Chondrocyte (in vitro differentiated cells): ENCODE measurements around the gene CXorf38. TPM values are rescaled to one million over a fixed set of nuclear protein-coding genes. Genes with fewer than 3 reads are reported as not detected.

Source experiments
- DNase-seq: peaks from one replicate; pipeline ENCODE4 v3.0.0; 2021; ENCODE audit warnings: mixed read lengths, low spot score
- H3K27ac Mint-ChIP-seq: one replicate; pipeline ENCODE4 v1.8.0; 2021; ENCODE audit warnings: mild to moderate bottlenecking, moderate library complexity, mixed read lengths; ENCODE audit not compliant: unreplicated experiment
- H3K27me3 Mint-ChIP-seq: 2 replicates; pipeline ENCODE4 v1.8.0; 2021; ENCODE audit warnings: low read depth, mixed read lengths
- H3K36me3 Mint-ChIP-seq: 2 replicates; pipeline ENCODE4 v1.8.0; 2021; ENCODE audit warnings: low read depth, mixed read lengths
- H3K4me1 Mint-ChIP-seq: 2 replicates; pipeline ENCODE4 v1.8.0; 2021; ENCODE audit warnings: low read depth, mild to moderate bottlenecking, mixed read lengths
- H3K4me3 Mint-ChIP-seq: one replicate; pipeline ENCODE4 v1.8.0; 2021; ENCODE audit warnings: mild to moderate bottlenecking, moderate library complexity, mixed read lengths; ENCODE audit not compliant: unreplicated experiment
- H3K9me3 Mint-ChIP-seq: 2 replicates; pipeline ENCODE4 v1.8.0; 2021; ENCODE audit warnings: low read depth, mixed read lengths
- CTCF ChIP-seq: fragments of 200-600 bp; sonication (generic); IDR thresholded peaks from 2 replicates; pipeline ENCODE4 v1.5.0; 2021; ENCODE audit warnings: antibody characterized with exemption, mild to moderate bottlenecking, moderate library complexity
- total RNA-seq: library from RNA; stranded (reverse); gene quantifications from 3 replicates; pipeline ENCODE4 v1.2.1, GENCODE V29; 2021

Gene CXorf38
- total RNA-seq, 1 donor from 2014 or later: 9.5 TPM

DNA sequence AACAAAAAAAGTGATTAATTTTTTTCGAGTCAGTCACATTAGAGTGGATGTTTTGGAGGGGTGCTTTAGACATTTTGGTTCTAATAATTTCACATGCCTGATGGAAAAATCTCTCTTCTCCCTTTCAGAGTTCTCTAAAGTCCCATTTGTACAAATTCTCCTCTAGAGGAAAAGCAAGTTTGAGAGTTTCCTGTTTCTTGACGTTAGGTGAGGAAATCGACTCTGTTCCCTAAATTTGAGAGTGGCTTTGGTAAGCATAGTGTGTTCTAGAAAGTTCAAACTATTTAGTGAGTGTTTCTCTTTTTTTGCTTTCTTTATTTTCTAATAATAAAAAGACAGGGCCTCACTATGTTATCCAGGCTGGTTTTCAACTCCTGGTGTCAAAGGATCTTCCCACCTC is 68.2 kb downstream of the CXorf38 start:
- Mint-ChIP-seq H3K27me3 (no peaks in the 10 kb centered on the region), H3K9me3 (peaks cover 3% of the 10 kb centered on the region), H3K4me1 (peaks cover 12% of the 10 kb centered on the region), H3K36me3 (no peaks in the 10 kb centered on the region), H3K27ac (no peak overlapping the region), H3K4me3 (no peak overlapping the region)
- TF ChIP-seq CTCF: no peak
- no peak for DNase-seq

- Mint-ChIP-seq H3K4me3 (no peak overlapping the region), H3K9me3 (peaks cover 3% of the 10 kb centered on the region), H3K36me3 (no peaks in the 10 kb centered on the region), H3K4me1 (peaks cover 12% of the 10 kb centered on the region), H3K27me3 (no peaks in the 10 kb centered on the region), H3K27ac (no peak overlapping the region)
- TF ChIP-seq CTCF: no peak
- no peak for DNase-seq
These were observed 69.2 kb downstream of the CXorf38 start for GRCh38 chrX:40578039-40578695.

Other genes starting within 250 kb of the CXorf38 start
- gene ATP6AP2, start 66.6 kb downstream of the CXorf38 start, total RNA-seq: 149 to 165 TPM (median 163 TPM) in 3 replicates
- not detected in 3 replicates for gene MPC1L, start 24.1 kb downstream of the CXorf38 start, total RNA-seq
- 53.0 to 69.3 TPM (median 62.9 TPM) in 3 replicates for gene MED14, start 88.0 kb upstream of the CXorf38 start, total RNA-seq